Uterus (tissue), 4 donors: Measurements from ENCODE around the gene TBXAS1. TPM values are rescaled to one million over a fixed set of nuclear protein-coding genes. Genes with fewer than 3 reads are reported as not detected.

Experiments used
- DNase-seq, 2 donors: peaks; one replicate each; pipeline ENCODE4 v3.0.0-alpha.2; 2019 to 2020
- H3K27ac ChIP-seq, 2 donors: fragments of 200-600 bp; sonication (generic); 1 replicate in 1 of 2; 2 replicates in 1 of 2; pipeline ENCODE4 v1.5.1; 2016 to 2018
- H3K27me3 ChIP-seq, 2 donors: fragments of 200-600 bp; sonication (generic); one replicate each; pipeline ENCODE4 v1.5.1; 2018 to 2019; ENCODE audit warnings: control low read depth in 1 of 2
- H3K36me3 ChIP-seq, 2 donors: fragments of 200-600 bp; sonication (generic); one replicate each; pipeline ENCODE4 v1.5.1; 2019; ENCODE audit warnings: control low read depth in 1 of 2
- H3K4me1 ChIP-seq, 2 donors: fragments of 200-600 bp; sonication (generic); one replicate each; pipeline ENCODE4 v1.5.1; 2018 to 2019; ENCODE audit warnings: control low read depth in 1 of 2
- H3K4me3 ChIP-seq, 2 donors: fragments of 200-600 bp; sonication (generic); 1 replicate in 1 of 2; 2 replicates in 1 of 2; pipeline ENCODE4 v1.5.1; 2018 to 2019; ENCODE audit warnings: mild to moderate bottlenecking in 1 of 2
- H3K9me3 ChIP-seq, 2 donors: fragments of 200-600 bp; sonication (generic); one replicate each; pipeline ENCODE4 v1.5.1; 2019; ENCODE audit warnings: control low read depth in 1 of 2
- CTCF ChIP-seq, 4 experiments: fragments of 200-600 bp in 2 of 4; fragments of 450-650 bp in 2 of 4; sonication (generic) in 2 of 4; IDR thresholded peaks; one replicate each; pipeline ENCODE4 v1.5.1; 2016 to 2019; ENCODE audit warnings: antibody characterized with exemption in 4 of 4, mild to moderate bottlenecking in 2 of 4, moderate library complexity in 1 of 4
- POLR2A ChIP-seq, 2 donors: fragments of 450-650 bp; IDR thresholded peaks; one replicate each; pipeline ENCODE4 v1.6.1; 2016; ENCODE audit warnings: antibody characterized with exemption in 2 of 2, mild to moderate bottlenecking in 1 of 2, moderate library complexity in 1 of 2
- intact Hi-C: fragments of 100-400 bp; cut with DNase I; formaldehyde crosslinking; loops from one replicate; pipeline ENCODE4 v1.15.1; 2023; ENCODE audit warnings: low total_unique reads
- total RNA-seq, 4 donors: library from RNA; depleted of rRNA in 3 of 4; stranded (reverse); fragments of >200 nt in 3 of 4; gene quantifications; one replicate each; pipeline versions ENCODE4 v1.1.0 to v1.2.4, GENCODE V29; 2014 to 2023
- donor health status: DM: yes; HTN: yes; CAD: no.

TBXAS1 gene
- total RNA-seq, 4 donors from 2014 or later = 6.6 to 14.3 (median 11.9) TPM

GRCh38 chr7:139959285-139959628 is 130.2 kb downstream of the TBXAS1 start:
- no peaks in the 10 kb centered on the region for H3K9me3 ChIP-seq
- H3K27me3 ChIP-seq = no peaks in the 10 kb centered on the region
- DNase-seq = no peak
- no peaks in the 10 kb centered on the region for H3K4me1 ChIP-seq
- no peak overlapping the region for H3K4me3 ChIP-seq
- H3K27ac ChIP-seq = no peak overlapping the region
- intact Hi-C loops = no loop called here
- TF ChIP-seq POLR2A (IDR thresholded peaks at IDR 0.05) (no peak), CTCF (IDR thresholded peaks at IDR 0.05) (no peak)
- no peaks in the 10 kb centered on the region for H3K36me3 ChIP-seq

- no peak for TF ChIP-seq CTCF (IDR thresholded peaks at IDR 0.05)
- TF ChIP-seq POLR2A (IDR thresholded peaks at IDR 0.05) = no peak
- intact Hi-C loops = no loop called here
- no peak for DNase-seq
Observed at GRCh38 chr7:139959718-139960117, 130.7 kb downstream of the TBXAS1 start.

GRCh38 chr7:139960157-139960556 is 131.1 kb downstream of the TBXAS1 start:
- no peak overlapping the region for H3K27ac ChIP-seq
- no peaks in the 10 kb centered on the region for H3K36me3 ChIP-seq
- TF ChIP-seq CTCF (IDR thresholded peaks at IDR 0.05) = no peak
- no peak for TF ChIP-seq POLR2A (IDR thresholded peaks at IDR 0.05)
- H3K4me3 ChIP-seq = no peak overlapping the region
- intact Hi-C loops = no loop called here
- no peak for DNase-seq
- no peaks in the 10 kb centered on the region for H3K9me3 ChIP-seq
- H3K4me1 ChIP-seq = no peaks in the 10 kb centered on the region
- no peaks in the 10 kb centered on the region for H3K27me3 ChIP-seq

More at GRCh38 chr7:139959718-139960117, 130.7 kb downstream of the TBXAS1 start:
- no peaks in the 10 kb centered on the region for H3K36me3 ChIP-seq
- H3K4me1 ChIP-seq = no peaks in the 10 kb centered on the region
- no peak overlapping the region for H3K4me3 ChIP-seq
- H3K9me3 ChIP-seq = no peaks in the 10 kb centered on the region
- H3K27me3 ChIP-seq = no peaks in the 10 kb centered on the region
- H3K27ac ChIP-seq = no peak overlapping the region

- Histone ChIP-seq H3K27me3 (no peaks in the 10 kb centered on the region), H3K27ac (no peak overlapping the region), H3K9me3 (no peaks in the 10 kb centered on the region), H3K4me3 (no peak overlapping the region), H3K4me1 (no peaks in the 10 kb centered on the region), H3K36me3 (no peaks in the 10 kb centered on the region)
- no peak for DNase-seq
- intact Hi-C loops = no loop called here
- no peak for TF ChIP-seq POLR2A (IDR thresholded peaks at IDR 0.05)
- no peak for TF ChIP-seq CTCF (IDR thresholded peaks at IDR 0.05)
Observed at GRCh38 chr7:139965942-139966628, 137.0 kb downstream of the TBXAS1 start.

GRCh38 chr7:139966949-139967348 is 137.9 kb downstream of the TBXAS1 start:
- Histone ChIP-seq H3K27me3 (no peaks in the 10 kb centered on the region), H3K36me3 (no peaks in the 10 kb centered on the region), H3K27ac (no peak overlapping the region), H3K4me3 (no peak overlapping the region), H3K4me1 (no peaks in the 10 kb centered on the region), H3K9me3 (no peaks in the 10 kb centered on the region)
- no peak for DNase-seq
- TF ChIP-seq POLR2A (IDR thresholded peaks at IDR 0.05) = no peak
- TF ChIP-seq CTCF (IDR thresholded peaks at IDR 0.05) = no peak
- intact Hi-C loops = no loop called here
